ENCODE results near the gene DDR2.
"Not testable (repeated sequence)": the region's sequence is repeated elsewhere in the genome, so short reads cannot be mapped to it uniquely, and the experiment has no call there.

The DDR2 gene

GRCh38 chr1:162632217-162632666, at the start of gene DDR2:
Gene DDR2 (plus strand): TSS chr1:162632464. CDS start chr1:162719064, 86,600 bp downstream.
- DNase-seq: no peak

GRCh38 chr1:162582901-162583300, 49.4 kb upstream of the DDR2 start:
- DNase-seq: not testable (repeated sequence)

- DNase-seq: not testable (repeated sequence)
Measured at GRCh38 chr1:162585101-162585500, 47.2 kb upstream of the DDR2 start.

DNA sequence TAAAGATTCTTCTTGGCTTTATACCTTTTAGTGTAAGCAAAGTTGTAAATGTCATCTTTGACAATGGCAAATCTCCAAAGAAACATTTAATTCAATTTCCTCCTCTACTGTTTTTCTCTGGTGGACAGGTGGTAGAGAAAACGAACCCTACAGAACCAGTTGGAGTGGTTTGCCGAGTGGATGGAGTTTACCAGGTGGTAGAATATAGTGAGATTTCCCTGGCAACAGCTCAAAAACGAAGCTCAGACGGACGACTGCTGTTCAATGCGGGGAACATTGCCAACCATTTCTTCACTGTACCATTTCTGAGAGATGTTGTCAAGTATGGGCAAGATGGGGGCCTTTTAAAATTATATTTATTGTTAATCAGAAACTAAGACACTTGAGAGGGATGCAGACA, 44.9 kb upstream of the DDR2 start:
- no peak for DNase-seq

DNA sequence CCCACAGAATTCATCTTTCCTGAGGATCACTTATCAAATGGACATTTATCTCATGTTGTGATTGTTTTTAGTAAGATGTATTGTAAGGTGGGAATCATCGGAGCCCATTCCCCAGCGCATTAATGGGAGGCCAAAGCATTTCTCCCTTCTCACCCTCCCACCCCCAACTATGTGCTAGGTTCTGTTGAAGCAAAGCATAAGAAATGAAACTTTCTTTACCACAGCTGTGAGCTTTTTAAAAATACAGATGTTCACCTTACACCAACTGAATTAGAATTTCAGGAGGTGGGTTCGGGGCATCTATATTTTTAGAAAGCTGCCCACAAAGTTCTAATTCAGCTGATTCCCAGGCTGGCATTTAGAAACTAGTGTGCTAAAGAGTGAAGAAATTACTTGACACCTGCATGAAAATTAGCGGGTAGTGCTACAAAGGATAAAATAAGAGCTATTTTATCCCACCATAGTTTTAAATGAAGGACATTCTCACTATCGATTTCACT, 44.5 kb upstream of the DDR2 start:
- DNase-seq: no peak

DNA sequence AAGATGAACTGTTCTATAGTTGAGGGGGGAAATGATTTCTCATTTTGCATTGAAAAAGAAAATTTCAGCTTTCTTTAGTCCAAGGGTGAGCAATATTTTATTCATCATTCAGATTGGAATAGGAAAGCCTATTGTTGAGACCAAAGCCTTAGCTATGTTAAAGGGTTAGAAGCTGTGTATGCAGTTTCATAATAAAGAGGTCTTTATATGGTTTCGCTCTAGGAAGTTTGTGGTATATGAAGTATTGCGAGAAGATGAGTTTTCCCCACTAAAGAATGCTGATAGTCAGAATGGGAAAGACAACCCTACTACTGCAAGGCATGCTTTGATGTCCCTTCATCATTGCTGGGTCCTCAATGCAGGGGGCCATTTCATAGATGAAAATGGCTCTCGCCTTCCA, 42.2 kb upstream of the DDR2 start:
- no peak for DNase-seq

DNA sequence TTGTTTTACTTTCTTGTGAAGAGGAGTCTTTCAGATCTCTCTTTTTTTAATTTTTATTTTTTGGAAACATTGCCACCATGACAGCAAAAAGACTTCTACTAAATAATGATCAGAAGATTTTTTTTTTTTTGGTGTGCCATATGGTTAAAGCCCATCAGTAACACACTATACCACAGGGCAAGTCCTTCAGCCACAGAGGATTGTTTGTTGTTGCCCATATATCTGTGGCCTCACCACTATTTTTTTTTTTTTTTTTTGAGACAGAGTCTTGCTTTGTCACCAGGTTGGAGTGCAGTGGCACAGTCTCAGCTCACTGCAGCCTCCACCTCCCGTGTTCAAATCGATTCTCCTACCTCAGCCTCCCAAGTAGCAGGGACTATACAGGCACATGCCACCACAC, 41.6 kb upstream of the DDR2 start:
- no peak for DNase-seq

DNA sequence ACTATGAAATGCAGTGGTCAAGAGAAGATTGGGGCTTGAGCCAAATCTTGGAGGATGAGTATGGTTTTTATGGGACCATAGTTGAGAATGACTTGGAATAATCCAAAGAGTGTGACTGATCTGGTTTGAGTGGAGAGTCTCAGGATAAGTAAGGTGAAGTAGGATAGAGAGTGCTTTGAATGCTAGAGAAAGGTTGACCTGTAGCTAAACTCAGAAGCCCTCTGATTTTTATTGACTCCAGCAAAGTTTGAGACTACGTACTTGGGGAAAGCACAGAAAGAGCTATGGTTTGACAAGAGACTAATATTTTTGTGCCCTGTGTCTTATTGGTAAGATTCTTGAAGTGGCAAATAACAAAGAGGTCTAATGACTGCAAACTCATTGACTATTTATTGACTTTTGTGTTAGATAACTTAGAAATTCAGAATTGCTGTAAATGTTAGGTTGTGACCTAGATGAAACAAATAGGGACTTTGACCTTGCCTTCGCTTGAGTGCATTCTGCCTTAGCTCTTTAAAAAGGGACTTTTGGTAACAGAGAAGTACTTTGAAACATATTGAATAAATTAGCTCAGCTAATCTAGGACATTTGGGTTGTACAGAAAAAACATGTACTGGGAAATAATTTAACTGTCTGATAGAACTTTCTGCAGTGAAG, 35.6 kb upstream of the DDR2 start:
- DNase-seq: no peak

DNA sequence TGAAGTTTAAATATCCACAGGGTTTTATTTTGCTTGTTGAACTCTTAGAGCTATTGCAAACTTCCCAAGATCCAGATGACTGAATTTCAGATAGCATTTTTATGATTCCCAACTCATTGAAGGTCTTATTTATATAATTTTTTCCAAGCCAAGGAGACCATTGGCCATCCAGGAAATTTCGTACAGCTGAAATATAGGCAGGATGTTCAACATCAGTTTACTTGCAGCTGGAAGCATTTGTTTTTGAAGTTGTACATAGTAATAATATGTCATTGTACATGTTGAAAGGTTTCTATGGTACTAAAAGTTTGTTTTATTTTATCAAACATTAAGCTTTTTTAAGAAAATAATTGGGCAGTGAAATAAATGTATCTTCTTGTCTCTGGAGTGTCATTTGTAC, 32.8 kb upstream of the DDR2 start:
- DNase-seq: no peak

DNA sequence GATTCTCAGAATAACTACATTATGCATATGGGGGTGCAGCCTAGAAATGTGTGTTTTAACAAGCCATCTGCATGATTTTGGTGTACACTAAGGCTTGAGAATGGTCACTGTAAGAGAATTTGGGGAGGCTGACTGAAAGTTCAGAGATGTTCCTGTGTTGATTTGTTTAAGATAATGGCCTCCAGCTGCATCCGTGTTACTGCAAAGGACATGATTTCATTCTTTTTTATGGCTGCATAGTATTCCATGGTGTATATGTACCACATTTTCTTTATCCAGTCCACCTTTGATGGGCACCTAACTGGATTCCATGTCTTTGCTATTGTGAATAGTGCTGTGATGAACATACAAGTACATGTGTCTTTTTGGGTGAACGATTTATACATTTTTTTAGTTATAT, 29.1 kb upstream of the DDR2 start:
- DNase-seq: not testable (repeated sequence)

GRCh38 chr1:162605225-162605927, 26.9 kb upstream of the DDR2 start:
- no peak for DNase-seq

- no peak for DNase-seq
Measured at GRCh38 chr1:162609306-162609705, 23.0 kb upstream of the DDR2 start.

DNA sequence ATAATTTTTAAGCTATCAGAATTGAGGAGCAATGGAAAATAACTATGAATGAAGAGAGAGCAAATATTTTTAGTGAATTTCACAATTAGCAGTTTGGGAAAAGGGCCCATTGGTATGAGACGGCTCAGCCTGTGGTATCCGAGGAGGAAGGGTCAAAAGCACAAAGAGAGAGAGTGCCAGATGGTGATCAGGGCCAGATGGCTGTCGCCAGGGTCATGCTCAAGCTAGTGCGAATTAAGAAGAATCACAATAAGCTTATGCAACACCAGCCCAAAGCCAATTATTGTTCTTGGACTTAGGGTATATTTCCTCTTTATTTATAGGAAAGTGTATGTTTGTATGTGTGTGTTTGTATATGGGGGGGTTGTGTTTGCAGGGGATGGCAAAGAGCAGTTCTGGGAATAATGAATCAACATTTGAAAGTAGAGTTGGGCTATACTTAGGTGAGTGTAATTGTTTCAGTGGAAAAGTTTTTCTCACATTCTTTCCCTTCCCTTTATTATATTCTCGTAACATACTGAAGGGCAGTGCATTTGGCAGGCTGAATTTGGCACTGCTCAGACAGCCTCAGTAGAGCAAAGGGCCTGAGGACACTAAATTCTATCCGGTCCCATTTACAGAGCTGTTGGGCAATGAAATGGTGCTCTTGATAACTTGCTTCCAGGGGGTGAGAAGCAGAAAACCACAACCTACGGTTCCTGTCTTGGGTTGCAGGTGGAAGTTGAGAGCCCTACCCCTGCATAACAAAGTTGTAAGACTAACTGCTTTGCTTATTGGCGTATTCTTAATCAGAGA, 19.5 kb upstream of the DDR2 start:
- DNase-seq: no peak

GRCh38 chr1:162616848-162617247, 15.4 kb upstream of the DDR2 start:
- DNase-seq: no peak

- no peak for DNase-seq
Measured at GRCh38 chr1:162617513-162617912, 14.8 kb upstream of the DDR2 start.

- no peak for DNase-seq
Measured at GRCh38 chr1:162619076-162619475, 13.2 kb upstream of the DDR2 start.

- no peak for DNase-seq
Measured at GRCh38 chr1:162621256-162621655, 11.0 kb upstream of the DDR2 start.

- DNase-seq: no peak
Measured at GRCh38 chr1:162625679-162626078, 6.6 kb upstream of the DDR2 start.

- DNase-seq: no peak
Measured at GRCh38 chr1:162626094-162626493, 6.2 kb upstream of the DDR2 start.

DNA sequence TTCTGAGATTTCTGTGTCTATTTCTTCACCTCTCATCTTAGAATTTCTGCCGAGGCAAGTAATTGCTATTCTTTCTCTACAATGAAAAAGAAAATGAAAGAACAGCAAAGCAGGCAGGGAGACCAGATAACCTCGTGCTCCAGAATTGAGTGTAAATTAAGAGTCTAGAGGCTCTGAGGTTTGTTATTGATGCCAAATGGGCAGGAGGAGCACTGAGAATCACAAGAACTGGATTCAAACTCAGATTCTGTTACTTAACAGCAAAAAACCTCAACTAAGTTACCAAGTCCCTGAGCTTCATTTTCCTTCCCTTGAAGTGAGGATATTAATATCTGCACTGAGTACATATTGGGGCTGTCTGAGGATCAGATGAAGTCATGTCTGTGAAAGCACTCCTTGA, 5.5 kb upstream of the DDR2 start:
- DNase-seq: no peak

DNA sequence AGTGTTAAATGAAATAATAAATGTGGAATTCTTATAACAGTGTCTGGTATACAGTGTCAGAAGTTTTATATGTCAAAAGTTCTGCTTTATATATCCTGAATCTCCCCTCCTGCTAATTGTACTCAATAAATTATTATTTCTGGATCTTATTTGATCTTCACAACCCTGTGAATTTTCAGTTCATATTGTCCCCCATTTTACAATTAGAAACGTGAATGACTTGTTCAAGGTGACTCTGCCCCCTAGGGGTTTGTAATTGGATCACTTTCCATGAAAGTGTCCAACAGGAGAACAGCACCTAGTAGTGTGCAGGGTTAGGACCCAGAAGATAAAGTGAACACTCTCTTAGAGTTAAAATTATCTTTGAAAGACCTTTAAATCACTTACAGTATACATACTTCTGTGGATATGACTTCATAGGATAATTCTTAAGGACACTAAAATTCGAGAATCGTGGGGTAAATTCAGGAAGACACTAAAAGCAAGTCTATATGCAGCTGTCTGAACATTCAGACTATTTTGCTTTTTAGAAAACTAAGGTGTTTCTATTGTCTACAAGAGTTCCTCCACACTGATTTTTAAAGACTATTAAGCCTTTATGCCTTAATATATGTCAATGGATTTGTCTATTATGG, 4.5 kb upstream of the DDR2 start:
- DNase-seq: peak; percentile 40

DNA sequence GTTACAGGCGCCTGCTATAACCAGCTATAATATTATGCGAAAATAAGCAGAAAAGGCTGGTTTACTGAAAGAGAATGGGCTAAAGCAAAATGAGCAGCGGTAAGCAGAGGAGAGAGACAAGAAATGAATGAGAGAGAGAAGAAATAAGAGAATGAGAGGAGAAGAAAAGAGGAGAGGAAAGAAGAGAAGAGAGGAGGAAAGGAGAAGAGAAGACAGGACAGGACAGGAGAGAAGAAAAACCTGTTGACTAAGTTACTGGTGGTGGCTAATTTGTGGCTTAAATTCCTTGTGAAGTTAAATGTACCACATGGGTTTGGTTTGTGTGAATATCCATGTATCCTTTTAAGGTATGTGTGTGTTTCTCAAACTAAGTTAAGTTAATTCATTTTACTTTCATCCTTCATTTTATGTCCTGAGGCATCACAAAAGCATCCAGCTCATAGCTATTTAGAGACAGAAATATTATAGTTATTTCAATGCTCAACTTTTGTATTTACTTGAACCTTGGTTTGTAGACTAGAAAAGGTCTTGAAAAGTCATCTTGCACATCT, 3.1 kb upstream of the DDR2 start:
- no peak for DNase-seq

DNA sequence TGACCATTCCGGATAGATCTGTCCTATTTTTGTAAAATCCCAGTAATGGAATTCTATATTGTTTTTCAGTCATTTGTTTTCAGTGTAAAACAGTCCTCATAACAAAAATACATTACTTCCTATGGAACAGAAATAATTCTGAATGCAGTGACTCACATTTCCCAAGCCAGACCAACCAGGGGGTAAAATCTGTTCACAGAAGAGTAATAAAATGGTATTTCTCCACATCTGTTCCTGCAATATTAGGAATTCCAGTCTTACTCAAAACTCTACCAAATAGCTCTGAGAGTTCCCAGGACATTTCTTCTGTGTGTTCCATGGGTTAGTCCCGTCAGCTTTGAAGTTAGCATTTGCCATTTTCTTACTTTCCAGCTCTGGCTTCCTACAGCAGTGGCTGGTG, 2.6 kb upstream of the DDR2 start:
- DNase-seq: no peak
